ENCODE data around the gene MPZL2.

DNA sequence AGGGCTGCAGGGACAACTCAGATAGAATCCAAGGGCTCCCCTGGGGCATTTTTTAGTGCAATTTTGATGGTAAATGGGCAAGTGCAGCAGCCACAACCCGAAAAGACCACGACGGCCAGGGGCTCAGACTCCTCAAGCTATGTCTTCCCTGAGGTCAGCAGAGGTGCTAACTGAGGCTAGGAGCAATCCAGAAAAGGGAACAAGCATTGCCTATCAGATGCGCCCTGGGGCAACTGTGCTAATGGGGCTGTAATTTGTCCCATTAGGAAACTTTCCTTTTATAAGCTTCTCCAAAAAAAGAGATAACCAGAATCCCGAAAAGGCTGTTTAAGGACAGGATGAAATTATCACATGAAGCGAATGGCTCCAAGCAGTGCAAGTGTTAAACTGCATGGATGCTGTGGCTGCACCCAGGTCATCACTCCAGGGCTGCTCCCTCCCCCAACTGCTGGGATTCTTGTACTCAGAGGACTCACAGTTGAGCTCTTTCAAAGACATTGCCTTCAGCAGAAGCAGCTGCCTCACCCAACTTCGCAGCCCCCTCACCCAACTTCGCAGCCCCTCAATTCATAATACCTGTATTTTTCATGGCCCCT lies 37.6 kb upstream of the MPZL2 start:
- no peak for TF ChIP-seq SRF (CRISPR knock-in tag; IDR thresholded peaks at IDR 0.05)
- TF ChIP-seq SMARCC2 (IDR thresholded peaks at IDR 0.05; ENCODE audit: low read depth) = no peak

Measured in K562 (cell line).